GM21737 (cell line): Measurements from ENCODE around the gene B3GNT9.
A peak's percentile ranks its signal among the peaks of the same experiment; 100 is the strongest.

Source experiments
- ATAC-seq: cut with Tn5 transposase; IDR thresholded peaks from one replicate; pipeline ENCODE4 v1.9.1; 2021; ENCODE audit warnings: mild to moderate bottlenecking, moderate library complexity; ENCODE audit not compliant: unreplicated experiment

Gene B3GNT9

DNA sequence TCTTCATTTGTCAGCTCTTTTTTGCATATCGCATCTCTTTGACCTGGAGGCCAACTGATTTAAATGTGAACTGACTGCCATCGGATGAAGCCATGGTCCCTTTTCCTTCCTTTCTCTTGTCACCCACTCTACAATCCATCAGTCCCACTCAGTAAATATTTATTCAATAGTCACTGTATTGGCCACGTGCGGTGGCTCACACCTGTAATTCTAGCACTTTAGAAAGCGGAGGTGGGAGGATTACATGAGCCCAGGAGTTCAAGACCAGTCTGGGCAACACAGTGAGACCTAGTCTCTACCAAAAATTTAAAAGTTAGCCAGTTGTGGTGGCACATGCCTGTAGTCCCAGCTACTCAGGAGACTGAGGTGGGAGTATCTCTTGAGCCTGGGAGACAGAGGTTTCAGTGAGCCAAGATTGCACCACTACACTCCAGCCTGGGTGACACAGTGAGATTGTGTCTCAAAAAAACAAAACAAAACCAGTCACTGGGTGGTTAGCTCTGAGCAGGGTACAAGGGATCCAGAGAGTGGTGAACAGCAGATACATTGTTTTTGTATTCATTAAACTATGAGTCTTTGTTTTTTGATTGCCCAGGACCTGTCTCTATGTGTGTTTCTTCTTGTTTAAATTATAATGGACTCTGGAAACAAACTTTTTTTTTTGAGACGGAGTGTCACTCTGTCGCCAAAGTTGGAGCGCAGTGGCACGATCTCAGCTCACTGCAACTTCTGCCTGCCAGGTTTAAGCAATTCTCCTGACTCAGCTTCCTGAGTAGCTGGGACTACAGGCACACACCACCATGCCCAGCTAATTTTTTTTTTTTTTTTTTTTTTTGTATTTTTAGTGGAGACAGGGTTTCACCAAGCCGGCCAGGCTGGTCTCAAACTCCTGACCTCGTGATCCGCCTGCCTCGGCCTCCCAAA lies 34.1 kb downstream of the B3GNT9 start:
- no peak for ATAC-seq

DNA sequence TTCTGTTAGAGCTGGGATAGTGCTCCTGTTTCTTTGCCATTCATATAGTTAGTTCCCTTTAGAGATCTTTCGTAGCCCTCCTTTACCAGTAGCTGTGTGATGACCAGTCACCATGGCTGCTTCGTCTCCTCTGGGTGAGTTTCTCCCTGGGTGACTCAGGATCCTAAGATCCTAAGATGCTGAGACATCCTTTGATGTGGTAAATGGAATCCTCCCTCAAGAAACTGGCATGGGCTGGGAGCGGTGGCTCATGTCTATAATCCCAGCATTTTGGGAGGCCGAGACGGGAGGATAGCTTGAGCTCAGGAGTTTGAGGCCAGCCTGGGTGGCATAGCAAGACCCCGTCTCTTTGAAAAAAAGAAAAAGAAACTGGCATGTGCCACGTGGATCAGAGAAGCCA lies 35.2 kb downstream of the B3GNT9 start:
- ATAC-seq, result no peak

DNA sequence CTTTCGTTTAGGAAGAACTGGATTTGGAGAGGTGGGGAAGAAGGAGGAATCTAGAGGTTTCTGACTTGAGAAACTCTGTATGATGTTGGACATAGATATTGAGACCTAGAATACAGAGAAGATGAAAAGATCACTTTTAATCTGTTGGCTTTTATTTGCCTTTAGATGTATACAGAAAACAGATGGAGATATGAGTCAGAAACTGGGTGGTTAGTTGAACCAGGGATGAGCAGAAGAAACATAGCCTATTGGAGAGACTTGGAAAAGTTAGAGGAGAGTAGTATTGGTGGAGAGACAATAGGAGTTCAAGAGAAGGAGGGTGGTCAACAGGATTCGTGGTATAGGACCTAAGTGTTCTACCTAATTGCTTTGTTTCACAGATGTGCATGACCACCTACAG lies 36.0 kb downstream of the B3GNT9 start:
- no peak for ATAC-seq

DNA sequence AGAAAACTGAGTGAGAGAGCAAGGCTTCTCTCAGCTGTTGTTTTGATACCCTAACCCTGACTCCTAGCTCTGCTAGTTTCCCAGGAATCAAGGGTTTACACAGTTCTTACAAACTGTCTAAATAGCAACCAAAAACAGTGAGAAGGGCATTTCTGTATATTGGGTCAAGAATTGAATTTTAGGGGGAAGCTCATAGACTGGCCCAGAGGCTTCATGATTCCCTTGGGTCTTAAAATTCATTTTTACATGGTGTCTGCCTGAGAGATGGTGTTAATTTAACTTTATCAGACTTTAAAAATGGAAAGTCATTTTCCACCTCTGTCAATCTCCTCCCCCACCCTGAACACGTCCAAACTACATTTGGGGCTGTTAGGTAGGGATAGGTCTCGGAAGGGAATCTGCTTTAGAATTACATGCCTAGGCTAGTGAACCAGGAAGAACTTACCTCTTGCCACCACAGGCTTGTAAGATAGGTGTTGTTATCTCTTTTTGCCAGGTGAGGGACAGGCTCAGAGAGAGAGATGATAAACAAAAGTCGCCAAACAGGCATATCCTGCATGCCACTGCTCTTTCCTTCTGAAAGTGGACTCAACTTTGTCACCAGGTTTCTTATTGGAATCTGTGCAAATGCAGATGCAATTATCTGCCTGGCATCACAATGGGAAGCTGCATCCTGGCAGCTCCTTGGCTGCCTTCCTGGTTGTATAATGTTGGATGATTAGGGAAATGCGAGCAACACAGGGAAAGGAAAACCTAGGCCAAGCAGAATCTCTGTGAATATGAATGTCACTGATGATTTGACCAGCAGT lies 38.0 kb downstream of the B3GNT9 start:
- ATAC-seq, result no peak

DNA sequence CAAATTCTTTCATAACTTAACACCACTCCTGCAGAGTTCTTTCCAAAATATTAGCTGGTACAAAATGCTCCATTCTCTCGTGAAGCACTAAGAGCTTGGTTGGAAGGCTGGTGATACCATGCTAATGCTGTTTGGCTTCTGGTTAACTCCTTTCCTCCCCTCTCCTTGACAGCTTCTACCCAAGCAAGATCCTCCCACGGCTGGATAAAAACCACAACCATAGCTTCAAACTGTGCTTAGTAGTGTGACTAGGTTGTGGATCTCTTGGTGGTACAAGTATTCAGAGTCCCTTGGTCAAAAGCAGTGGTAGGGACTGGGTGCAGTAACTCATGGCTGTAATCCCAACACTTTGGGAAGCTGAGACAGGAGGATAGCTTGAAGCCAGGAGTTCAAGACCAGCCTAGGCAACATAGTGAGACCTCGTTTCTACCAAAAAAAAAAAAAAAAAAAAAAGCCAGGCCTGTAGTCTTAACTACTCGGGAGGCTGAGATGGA lies 38.8 kb downstream of the B3GNT9 start:
- no peak for ATAC-seq

DNA sequence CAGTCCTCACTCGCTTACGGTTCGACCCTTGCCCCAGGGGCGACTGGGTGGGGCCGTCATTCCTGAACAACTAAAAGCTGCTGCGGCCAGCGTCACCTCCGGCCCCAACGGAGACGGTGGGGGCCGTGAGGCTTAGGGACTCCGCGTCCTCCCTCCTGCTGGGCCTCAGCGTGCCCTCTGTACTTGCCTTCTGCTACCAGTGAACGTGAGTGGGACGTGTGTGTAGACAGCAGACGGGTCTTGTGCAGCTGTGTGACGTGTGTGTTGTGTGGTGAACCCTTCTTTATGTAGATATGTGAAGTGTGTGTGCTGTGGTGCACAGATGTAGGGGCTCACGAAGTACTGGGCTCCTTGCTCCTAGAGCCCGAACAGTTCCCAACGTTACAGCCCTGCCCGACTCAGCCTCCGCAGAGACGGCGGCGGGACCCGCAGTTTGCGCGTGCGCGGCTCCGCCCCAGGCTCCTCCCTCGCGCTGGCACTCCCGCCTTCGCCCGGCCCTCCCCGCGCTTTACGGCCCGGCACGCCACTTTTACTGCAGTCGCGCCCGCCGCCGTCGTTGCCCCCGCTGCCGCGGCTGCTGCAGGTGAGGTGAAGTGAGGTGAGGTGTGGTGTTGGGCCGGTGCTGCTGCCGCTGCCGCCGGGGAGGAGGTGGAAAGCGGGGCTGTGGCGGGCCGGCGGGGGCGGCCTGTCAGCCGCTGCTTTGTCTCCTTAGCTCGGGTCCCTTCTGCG lies 41.2 kb downstream of the B3GNT9 start, which contains the start of gene PHAF1:
Gene PHAF1, plus strand, starts transcription at position 535 of the 729 bp plus-strand sequence. CDS start 235 bp downstream, outside the sequence.
- ATAC-seq, result peak; percentile 85

DNA sequence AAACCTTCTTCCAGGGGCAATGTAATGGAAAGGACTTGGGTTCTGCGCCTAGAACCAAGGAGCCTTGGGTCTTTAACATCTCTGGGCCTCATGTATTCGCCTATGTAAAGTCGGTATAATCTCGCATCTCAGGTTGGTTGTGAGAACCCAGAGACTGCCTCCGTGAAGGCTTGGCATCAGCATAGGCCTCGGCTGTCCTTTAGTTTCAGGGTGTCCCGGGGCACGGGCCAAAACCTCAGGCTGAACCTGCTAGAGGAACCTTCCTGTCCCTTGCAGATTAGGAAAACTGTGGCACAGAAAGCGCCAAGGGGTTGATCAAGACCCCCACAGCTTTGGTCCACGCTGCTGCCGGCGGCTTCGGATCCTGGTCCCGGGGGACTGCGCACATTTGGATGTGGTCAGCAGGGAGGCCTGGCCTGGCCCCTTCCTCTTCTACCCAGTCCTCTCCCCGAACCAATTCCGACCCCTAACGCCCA lies 41.8 kb downstream of the B3GNT9 start:
- no peak for ATAC-seq

DNA sequence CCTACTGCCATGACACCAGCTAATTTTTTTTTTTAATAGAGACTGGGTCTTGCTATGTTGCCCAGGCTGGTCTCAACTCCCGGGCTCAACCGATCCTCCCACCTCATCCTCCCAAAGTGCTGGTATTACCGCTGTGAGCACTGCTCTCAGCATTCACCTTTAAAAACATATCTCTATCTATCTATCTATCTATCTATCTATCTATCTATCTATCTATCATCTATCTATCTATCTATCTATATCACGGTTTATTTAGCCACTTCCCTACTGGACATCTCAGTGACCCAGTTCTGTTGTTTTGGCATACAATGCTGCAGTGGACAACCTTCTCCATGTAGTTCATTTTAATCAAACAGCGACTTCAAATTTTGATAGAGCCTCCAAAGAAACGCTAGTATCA lies 42.3 kb downstream of the B3GNT9 start:
- no peak for ATAC-seq

DNA sequence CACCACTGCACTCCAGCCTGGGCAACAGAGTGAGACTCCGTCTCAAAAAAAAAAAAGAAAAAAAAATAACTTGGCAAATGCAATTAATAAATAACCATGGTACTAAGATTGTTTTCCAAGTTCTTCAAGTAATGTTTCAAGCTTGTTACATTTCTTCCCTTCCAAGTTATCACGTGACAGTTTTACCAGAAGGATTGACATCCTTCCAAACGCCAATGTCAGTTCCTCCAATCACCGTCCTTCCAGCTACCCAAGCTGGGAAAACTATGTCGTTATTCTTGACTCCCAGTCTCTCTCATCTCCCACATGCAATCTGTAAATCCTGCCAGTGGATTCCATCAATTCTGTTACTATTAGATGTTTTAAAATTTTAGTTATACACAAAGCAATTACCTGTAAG lies 44.9 kb downstream of the B3GNT9 start:
- ATAC-seq, result no peak

DNA sequence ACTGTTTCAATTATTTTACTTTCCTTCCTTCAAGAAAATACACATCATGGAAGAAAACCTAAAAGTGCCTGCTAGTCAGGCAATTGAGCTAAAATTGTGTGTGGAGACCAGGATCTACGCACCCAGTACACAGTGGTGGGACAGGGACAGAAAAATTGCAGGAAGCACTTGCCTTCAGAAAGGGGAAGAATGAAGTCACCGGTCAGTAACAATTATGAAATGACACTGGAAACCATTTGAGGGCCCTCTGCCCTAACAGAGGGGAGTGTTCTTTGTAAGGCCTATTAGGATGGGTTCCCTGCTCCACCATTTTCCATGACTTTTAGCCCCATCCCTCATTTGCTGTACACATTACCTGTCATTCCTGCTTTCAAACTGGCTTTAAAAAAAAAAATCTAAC lies 45.6 kb downstream of the B3GNT9 start:
- no peak for ATAC-seq

DNA sequence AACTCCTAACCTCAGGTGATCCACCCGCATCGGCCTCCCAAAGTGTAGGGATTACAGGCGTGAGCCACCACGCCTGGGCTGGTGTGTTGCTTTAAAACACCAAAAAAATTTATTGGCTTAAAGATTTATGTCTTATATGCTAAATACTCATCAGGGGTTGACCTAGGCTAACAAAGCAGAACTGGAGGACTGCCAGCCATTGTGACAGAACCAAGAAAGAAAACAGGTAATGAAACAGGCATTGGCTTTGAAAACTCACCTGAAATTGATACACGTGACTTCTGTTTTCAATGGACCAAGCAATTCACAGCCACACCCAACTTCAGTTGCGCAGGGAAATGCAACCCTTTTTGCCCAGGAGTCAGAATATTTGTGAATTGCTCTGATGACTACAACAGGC lies 46.0 kb downstream of the B3GNT9 start:
- no peak for ATAC-seq

DNA sequence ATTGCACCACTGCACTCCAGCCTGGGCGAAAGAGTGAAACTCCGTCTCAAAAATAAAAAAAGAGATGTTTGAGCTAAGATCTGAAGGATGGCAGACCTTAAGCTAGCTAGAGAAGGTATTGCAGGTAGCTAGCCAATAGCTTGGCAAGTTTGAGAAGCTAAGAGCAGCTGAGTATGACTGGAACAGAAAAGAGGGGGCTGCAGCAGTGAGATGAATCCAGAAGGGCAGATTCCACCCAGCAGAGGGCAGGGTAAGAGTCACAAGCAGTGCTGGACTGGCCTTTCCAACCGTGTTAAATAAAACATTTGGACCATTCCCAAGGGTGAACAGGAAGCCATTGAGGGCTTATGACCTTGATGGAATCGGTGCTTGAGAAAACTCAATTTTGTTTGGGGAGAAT lies 46.7 kb downstream of the B3GNT9 start:
- ATAC-seq, result no peak

DNA sequence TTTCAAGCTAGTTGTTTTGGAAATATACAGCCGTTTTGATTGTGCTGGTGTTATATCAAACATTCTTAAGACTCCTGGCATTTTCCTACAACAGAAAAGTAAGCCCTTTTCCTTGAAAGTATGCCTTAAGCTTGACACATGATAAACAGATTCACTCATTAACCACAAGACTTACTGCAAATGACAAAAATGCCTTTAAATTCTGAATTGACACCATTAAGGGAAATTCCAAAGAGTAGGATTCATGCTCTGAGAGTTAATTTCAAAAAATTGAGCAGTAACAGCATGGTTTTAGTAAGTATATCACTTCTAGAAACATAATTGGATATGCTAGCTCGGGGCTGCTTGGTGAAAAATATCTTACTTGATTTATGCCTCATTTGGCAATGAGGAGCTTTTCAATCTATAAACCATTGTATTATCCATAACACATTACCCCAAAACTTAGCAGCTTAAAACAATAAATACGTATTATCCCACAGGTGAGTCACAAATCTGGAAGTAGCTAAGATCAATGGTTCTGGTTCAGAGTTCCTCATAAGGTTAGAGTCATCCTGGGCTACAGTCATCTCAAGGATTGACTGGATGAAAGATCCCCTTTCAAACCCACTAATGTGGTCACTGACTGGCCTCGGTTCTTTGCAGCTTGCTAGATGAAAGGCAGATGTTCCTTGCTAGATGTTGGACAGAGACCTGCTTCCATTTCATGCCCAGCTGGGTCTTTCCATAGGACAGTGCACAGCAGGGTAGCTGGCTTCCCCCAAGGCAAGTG lies 49.3 kb downstream of the B3GNT9 start:
- no peak for ATAC-seq

DNA sequence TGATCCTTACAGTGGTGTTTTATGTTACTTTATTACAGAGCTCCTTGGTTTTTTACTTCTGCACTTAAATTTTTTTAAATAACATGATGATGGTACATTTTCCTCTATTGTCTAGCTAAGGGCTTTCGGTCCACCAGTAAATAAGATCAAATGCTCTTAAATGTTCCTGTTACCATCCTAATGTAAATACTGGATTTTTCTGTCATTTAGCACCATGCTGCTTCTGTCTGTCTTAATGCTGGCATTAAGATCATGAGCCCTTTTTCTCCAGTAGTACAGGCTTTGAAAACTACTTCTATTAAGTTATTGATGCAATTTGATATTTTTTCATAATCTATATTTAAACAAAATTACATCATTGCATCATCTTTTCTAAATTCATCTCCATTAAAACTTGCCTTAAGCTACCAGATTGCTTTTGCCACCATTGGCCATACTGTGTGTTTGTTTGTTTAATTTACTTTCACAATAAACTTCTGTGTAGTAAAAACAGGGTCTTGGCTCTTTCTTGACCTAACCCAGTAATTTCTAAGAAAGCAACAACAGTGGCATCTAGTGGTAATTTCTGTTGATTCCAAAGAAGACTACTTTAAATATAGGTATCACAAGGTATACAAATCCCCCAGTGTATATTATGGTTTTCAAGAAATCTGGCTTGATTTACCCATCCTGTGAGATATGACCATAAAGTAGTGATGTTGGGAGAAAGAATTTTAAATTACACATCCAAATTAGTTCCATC lies 50.1 kb downstream of the B3GNT9 start:
- ATAC-seq, result no peak

DNA sequence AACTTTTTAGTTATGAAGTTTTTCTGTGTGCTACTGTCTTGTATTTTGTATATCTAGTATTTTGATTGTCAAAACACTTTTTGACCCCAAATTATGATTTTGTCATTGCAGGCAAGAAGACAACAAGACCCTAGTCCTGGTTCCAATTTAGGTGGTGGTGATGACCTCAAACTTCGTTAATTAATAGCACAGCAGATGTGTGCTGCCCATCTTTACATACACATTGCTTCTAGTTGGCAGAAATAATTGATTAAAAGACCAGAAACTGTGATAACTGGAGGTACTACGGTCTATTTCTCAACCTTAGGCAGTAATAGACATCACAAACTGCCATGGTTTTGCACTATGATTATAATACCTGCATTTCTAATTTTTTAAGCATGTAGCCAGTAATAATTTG lies 52.2 kb downstream of the B3GNT9 start:
- no peak for ATAC-seq
